ENCODE data around the gene TAP2.

TAP2 gene

GRCh38 chr6:32792901-32793435 is 45.6 kb downstream of the TAP2 start:
- H3K4me3 ChIP-seq (replicated peaks in 1 of 2; ENCODE audit: low read depth in 2 of 2, low read length in 2 of 2) = no peak overlapping the region
- TF ChIP-seq, protein P1, sequence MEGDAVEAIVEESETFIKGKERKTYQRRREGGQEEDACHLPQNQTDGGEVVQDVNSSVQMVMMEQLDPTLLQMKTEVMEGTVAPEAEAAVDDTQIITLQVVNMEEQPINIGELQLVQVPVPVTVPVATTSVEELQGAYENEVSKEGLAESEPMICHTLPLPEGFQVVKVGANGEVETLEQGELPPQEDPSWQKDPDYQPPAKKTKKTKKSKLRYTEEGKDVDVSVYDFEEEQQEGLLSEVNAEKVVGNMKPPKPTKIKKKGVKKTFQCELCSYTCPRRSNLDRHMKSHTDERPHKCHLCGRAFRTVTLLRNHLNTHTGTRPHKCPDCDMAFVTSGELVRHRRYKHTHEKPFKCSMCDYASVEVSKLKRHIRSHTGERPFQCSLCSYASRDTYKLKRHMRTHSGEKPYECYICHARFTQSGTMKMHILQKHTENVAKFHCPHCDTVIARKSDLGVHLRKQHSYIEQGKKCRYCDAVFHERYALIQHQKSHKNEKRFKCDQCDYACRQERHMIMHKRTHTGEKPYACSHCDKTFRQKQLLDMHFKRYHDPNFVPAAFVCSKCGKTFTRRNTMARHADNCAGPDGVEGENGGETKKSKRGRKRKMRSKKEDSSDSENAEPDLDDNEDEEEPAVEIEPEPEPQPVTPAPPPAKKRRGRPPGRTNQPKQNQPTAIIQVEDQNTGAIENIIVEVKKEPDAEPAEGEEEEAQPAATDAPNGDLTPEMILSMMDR (IDR thresholded peaks at IDR 0.05; ENCODE audit: low read depth, low read length) = no peak
- DNase-seq (ENCODE audit: low read depth in 2 of 2) = no peak

GRCh38 chr6:32790306-32790705 is 48.2 kb downstream of the TAP2 start:
- TF ChIP-seq, protein P1 (IDR thresholded peaks at IDR 0.05; ENCODE audit: low read depth, low read length) = no peak
- DNase-seq (ENCODE audit: low read depth in 2 of 2) = peak in 1 of 2 donors; percentile 9
- no peak overlapping the region for H3K4me3 ChIP-seq (replicated peaks in 1 of 2; ENCODE audit: low read depth in 2 of 2, low read length in 2 of 2)

Measured in cardiac fibroblast (primary cell).